HG02938 (cell line): ENCODE results near the gene FAM136A.
A peak's percentile ranks its signal among the peaks of the same experiment; 100 is the strongest.
"Not testable (repeated sequence)": the region's sequence is repeated elsewhere in the genome, so short reads cannot be mapped to it uniquely, and the experiment has no call there.

Experiments used
- ATAC-seq: cut with Tn5 transposase; IDR thresholded peaks from one replicate; pipeline ENCODE4 v1.9.1; 2021; ENCODE audit warnings: mild to moderate bottlenecking, moderate library complexity; ENCODE audit not compliant: unreplicated experiment

Gene FAM136A

DNA sequence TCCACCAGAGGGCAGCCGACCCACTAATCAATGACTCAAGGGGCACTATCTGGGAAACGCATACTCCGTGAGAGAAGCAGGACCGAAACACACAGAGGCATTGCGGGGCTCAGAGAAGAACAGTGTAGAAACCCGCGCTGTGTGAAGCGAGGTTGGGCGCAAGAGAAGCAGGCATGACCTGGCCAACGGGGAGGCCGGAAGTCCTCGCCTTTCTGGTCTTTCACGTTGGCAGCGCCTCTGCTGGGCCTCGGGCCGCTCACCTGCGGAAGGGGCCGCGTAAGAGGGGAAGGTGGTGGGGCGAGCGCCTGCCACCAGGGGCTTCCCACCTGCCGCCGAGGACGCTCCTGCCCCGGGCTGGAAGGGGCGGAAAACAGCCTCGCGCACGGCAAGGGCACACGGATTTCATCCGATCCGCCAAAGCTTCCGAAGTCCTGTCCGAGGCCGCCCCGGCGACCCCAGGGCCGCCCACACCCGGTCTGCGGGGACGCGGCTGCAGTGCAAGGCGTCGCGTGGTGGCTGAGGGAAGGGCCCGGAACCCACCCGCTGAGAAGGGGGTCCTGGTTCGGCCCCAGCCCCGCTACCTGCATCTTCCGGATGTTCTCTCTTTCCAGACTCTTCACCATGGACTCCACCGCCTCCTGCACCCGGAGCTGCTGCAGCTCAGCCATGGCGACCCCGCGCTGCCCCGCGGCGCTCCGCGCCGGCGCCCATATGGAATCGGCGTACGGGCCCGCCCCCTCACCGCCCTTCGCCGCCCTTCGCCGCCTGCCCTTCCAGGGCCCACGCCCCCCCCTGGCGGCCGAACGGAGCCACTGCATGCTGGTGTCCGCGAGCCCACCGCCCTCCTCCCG lies at the start of gene FAM136A:
FAM136A (minus strand) TSS at position 724 of the 851 bp plus-strand sequence; CDS start at position 668, 56 bp downstream.
- peak; percentile 71 for ATAC-seq

DNA sequence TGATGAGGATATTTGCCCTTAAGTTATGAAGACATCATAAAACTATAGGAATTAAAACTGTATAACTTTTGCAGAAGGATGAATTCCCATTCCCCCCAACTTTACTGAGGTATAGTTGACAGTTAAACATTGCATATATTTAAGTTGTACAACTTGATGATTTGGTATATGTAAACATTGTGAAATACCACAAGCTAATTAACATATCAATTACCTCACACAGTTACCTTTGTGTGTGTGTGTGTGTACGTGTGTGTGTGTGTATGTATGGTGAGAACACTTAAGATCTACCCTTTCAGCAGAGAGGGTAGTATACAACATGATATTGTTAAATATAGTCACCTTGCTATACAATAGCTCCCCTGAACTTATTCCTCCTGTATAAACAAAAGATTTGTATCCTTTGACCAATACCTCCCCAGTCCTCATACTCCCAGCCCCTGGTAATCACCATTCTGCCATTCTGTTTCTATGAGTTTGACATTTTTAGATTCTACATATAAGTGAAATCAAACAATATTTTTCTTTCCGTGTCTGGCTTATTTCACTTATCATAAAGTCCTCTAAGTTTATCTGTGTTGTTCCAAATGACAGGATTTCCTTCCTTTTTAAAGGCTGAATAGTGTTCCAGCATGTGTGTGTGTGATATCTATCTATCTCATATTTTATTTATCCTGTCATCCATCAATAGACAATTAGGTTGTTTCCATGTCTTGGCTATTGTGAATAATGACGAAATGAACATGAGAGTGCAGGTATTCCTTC lies 48.2 kb upstream of the FAM136A start:
- ATAC-seq = no peak

DNA sequence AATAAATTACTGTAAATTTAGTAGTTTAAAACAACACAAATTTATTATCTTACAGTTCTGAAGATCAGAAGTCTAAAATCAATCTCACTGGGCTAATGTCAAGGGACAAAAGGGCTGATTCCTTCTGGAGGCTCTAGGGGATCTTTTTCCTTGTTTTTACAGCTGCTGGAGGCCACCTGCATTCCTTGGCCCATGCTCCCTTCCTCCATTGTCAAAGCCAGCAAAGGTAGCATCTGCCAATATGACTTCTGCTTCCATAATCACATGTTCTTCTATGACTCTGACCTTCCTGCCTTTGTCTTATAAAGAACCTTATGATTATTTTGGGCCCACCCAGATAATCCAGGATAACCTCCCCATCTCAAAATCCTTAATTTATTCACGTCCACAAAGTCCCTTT lies 46.0 kb upstream of the FAM136A start:
- no peak for ATAC-seq

DNA sequence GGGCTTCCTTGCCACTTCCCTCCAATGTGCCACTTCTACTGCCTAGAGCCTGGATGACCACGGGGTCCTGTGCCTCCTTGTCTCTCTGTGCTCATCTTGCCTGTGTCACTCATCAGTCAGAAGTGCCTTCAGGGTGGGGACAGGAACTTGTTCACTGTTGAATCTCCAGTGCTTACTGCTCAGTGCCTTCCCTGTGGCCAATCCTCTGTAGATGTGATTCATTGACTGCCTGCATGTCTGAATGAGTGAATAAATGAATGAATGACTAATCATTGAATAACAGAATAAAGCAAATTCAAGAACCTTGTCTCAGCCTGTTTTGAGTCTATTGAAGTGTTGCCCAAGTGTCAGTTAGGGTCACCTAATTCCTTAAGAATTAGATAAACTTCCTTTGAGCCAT lies 42.3 kb upstream of the FAM136A start:
- no peak for ATAC-seq

DNA sequence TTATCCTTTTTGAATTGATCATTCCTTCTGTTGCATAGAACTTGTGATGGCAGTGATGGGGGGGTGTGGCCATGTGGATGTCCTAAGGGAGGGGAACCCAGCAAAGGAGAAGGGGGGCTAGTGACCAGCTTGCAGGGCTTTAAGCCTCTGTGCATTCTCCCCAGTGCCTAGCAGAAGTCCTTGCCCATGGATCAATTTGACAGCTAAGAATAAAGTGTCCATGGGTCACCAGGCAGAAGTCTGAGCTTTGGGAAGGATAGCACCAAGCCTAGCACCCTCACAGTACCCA lies 39.6 kb upstream of the FAM136A start:
- ATAC-seq = no peak

DNA sequence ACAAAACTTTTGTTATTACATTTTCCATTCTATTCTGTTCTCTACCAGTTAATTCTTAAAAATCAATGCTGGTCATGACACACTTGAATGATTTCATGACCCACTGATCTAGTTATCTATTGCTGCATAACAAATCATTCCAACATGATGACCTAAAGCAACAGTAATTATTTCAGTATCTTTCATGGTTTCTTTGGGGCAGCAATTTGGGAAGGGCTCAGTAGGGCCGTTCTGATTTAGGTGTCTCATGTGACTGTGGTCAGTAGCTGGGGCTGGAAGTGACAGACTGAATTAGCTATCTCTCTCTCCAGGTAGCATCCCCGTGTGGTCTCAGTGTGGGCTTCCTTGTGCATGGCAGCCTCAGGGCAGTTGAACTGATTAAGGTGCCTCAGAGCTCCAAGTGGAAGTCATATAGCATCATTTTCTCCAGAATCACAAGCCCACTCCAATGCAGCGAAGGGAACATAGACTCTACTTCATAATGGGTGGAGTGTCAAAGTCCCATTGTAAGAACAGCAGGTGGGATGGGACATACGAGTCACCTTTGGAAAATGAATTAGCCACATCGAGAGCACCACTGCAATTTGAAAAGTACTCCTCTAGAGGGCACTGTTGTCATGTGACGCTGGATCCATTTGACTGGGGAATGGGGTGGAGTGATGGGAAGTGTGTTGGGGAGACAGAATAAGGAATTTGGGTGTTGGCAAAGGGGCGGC lies 39.1 kb upstream of the FAM136A start:
- ATAC-seq = no peak

DNA sequence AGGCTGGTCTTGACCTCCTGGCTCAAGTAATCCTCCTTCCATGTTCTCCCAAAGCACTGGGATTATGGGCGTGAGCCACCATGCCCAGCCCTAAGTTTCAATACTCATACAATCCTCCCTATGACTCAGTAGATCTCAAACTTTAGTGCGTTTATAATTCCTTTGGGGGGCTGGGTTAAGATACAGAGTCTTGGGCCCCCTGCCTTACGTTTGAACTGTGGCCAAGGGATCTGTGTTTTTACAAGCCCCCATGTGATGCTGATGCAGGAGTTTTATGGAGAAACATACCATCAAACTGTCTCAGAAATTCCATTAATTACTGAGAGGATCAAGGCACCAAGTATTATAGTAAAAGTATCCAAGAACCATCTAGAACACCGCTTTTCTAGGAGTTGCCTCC lies 38.2 kb upstream of the FAM136A start:
- no peak for ATAC-seq

DNA sequence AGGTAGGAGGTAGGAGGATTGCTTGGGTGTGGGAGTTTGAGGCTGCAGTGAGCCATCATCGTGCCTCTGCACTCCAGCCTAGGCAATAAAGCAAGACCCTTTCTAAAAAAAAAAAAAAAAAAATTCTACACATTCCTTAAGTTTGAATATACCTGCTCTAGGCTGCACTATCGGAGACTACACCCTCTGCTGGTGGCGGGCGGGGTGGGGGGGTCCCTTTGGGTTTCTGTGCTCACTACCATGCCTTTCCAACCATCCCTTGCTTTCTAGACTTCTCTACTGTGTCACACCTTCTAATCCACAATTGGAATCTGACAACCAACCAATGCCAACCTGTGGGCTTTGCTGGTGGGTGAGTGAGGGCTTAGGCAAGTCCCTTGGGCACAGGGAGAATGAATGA lies 34.7 kb upstream of the FAM136A start:
- no peak for ATAC-seq

DNA sequence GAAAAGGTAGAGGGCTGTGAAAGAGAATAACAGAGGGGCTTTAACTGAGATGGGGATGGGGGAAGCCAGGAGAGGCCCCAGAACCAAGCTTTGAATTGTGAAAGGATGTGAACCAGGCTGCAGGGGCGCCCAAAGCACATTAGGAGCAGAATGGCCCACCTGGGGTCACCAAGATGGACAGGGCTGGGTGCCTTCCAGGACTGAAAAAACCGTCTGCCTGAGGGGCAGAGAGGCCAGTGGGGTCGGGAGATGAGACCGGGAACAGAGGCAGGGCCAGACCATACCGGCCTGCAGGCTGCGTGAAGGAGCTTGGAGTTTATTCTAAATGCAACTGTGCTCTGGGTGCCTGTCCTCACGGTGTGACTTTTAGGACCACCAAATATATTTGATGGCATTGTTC lies 29.1 kb upstream of the FAM136A start:
- no peak for ATAC-seq

DNA sequence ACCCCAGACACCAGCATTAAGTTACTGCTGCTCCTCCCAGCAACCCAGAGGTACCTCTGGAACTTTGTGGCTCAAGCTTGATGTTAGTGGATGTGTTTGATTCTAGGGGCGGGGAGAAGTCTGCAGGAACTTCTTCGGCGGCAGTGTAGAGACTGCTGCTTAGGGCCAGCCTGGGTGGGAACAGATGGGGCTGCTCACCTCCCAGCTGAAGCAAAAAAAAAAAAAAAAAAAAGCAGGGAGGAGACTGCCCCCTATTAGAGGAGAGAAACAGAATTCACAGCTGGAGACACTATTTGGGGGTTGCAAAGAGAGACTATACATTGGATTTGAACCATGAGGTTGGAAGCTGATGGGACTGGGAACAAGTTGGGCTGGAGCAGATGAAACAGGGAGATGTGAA lies 28.6 kb upstream of the FAM136A start:
- ATAC-seq = no peak

DNA sequence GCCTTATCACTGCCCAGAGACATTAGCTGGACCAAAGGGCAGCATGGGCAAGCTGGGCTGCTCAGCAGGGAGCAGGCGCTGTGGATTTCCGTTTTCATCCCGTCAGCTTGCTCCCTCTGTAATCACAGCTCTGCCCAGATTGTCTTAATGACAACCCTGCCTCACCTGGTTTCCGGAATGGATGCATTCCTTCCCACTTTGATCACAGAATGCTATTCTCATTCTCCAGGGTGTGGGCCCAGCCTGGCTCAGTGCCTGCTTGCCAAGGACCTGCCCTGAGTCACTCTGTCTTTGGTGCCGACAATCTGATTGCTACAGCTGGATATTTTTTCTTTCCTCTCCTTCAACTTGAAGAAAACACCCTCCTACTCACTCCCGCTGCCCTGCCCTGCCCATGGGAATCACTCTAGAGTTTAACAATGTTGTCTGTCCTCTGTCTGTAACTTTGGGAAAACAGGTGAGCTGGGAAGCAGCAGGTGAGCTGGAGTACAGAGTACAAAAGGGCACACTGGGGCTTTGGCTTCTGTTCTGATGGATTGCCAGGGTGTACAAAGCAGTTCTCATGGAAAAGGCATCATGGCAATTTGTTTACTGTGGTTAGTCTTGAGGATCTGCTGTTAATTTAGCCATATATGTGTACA lies 27.2 kb upstream of the FAM136A start:
- ATAC-seq = no peak

DNA sequence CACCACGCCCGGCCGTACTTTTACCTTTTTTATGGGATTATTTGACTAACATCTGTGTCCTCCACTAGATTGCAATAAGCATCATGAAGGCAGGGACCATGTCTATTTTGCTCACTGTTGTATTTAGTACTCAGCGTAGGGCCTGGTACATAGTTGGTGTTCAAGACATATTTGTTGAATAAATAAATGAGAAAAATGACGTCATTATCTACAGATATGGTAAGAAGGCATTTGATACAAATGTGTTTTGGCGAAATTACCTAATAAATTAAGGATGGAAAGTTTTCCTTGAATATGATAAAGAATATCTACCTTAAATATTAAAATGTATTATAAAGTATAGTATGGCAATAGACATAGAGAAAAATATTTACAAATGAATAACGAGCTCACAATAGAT lies 24.0 kb upstream of the FAM136A start:
- ATAC-seq = no peak

DNA sequence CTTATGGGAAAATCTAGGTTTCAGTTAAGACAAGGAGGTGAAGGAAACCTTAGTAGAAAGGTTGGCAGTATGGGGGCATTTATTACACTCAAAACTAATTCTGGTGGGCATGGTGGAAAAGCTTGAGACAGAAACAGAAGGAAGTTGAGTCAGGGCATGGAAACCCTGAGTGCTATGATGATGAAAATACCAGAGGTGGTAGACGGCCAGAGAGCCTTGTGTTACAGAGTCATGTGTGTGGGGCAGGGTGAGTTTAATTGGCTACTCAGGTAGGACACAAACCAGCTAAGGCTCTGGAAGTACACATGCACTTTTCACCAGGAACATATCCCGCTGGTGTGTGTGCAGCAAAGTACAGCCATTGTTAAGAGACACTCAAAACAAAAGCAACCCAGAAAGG lies 20.7 kb upstream of the FAM136A start:
- no peak for ATAC-seq

DNA sequence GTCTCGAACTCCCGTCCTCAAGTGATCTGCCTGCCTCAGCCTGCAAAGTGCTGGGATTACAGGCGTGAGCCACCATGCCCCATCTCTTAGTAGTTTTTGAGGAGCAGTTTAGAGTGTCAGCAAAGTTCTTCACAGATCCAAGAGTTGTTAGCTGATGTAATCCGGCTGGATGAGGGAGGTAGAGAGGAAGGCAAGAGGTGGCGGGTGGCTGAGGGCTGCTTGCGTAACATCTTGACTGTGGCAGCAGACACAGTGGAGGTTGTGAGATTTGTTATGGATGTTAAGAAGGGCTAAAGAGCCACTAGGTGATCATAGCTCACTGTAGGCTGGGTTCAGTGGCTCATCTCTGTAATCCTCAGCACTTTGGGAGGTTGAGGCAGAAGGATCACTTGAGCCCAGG lies 19.5 kb upstream of the FAM136A start:
- ATAC-seq = no peak

DNA sequence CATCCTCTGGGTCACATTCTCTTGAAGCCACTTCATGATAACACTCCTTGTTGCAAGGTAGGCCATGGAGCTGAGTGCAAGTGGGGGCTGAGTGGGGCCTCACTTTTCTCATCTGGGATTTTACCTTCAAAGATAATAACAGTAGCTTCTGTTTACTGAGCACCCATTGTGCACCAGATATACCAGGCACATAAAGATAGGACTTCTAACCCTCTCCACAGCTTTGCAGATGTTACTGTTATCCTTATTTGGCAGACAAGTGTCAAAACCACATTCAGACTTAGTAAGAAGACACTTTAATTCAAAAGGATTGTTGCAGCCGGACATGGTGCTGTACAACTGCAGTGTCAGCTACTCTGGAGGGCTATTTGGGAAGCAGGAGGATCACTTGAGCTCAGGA lies 12.8 kb upstream of the FAM136A start:
- no peak for ATAC-seq

DNA sequence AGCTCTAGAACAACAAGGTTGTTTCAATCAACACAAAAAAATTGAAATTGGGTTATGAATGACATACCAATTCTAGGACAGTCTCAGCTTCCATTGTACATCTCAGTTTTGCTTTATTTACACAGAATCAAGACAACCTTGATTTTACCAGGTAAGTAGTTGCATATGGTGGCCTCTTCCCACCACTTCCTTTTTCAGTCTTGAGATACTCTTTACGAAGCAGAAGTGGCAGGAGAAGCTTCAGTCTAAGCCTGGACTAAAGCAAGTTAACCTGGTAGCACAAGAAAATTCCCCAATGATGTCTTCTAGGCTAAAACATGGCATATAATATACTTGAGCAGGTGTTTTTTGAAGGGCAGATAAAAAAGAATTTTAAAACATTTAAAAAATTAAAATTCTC lies 10.7 kb upstream of the FAM136A start:
- no peak for ATAC-seq

DNA sequence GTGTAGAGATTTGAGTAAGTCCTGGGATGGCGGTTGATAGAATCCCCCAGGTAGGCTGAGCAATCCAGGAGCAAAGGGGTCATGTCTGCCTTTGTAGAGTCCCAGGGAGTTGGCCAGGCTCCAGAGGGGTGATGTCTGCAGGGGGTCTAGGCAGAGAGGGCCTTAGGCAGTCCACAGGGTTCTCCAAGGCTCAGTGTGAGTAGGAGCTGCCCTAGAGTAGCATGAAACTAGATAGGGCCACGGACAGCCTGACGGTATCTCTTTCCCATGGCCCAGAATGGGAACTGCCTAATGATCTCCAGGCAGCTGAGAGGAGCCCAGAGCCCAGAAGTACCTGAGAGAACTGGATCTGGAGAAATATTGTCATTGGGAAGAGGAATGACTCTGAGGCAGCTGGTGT lies 9.0 kb upstream of the FAM136A start:
- ATAC-seq = no peak

DNA sequence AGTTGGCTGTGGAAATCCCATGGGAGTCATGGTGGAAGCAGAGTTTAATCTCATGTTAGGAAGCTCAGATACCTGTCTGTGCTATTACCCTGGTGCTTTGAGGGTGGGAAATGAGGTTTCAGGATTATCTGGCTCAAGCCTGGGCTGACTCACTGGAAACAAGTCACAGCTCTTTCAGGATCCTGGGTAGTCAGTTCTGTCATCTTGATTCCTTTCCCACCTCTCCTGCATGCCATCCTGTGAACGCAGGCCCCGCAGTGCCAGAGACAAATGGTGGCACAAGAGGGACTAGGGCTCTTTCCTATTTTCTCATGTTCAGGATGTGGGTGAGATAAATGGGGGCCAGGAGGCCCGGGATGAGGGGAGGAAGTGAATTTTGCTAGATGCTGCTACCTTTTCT lies 3.7 kb upstream of the FAM136A start:
- no peak for ATAC-seq

DNA sequence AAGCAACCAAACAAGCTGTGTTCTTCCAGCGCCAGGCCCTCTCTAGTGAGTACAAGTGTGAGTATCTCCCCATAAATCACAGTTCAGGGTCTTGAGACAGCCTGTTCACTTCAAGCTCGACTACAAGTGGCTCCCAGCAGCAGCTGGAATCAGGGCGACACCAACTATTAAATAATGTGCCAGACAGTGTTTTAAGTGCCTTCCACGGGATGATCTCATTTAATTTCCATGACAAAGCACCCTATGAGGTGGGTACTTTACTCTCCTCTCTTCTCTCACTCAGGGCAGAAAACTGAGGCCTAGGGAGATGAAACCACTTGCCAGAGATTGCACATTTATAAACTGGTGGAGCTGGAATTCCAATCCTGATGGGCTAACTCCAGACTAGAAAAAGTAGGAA lies 2.6 kb upstream of the FAM136A start:
- no peak for ATAC-seq

DNA sequence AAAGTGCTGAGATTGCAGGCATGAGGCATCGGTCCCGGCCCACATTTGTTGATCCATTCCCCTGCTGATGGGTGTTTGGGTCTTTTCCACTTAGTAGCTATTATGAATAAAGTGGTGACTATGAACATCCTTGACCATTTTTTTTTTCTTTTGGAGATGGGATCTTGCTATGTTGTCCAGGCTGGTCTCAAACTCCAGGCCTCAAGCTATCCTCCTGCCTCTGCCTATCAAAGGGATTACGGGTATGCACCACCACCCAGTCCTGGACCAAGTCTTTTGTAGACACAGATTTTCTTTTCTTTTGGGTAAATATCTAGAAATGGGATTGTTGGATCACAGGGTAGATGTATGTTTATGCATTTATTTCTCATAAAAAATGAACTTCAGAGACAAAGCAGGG lies 1.3 kb upstream of the FAM136A start:
- ATAC-seq = no peak

DNA sequence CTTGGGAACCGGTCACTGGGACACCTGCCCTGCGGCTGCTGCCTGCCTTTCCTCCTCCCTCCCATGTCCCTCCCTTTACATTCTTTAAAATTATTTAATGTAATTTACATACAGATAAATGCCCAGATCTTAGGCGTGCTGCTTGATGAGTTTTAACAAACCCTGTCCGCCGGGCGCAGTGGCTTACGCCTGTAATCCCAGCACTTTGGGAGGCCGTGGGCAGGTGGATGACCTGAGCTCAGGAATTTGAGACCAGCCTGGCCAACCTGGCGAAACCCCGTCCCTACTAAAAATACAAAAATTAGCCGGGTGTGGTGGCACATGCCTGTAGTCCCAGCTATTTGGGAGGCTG lies 304 bp upstream of the FAM136A start:
- not testable (repeated sequence) for ATAC-seq
